Spleen (tissue), 11 donors: ENCODE measurements around the gene USP34. TPM values are rescaled to one million over a fixed set of nuclear protein-coding genes. Genes with fewer than 3 reads are reported as not detected.

ENCODE experiments used
- DNase-seq: peaks from one replicate; pipeline ENCODE4 v3.0.0-alpha.2; 2020
- H3K27ac ChIP-seq, 8 donors: fragments of 200-600 bp; sonication (generic) in 7 of 8; 1 replicate in 4 of 8; 2 replicates in 4 of 8; pipeline versions ENCODE4 v1.5.0 to v1.8.0; 2016 to 2021; ENCODE audit warnings: inconsistent platforms in 4 of 8, mild to moderate bottlenecking in 4 of 8, moderate library complexity in 1 of 8
- H3K27me3 ChIP-seq, 7 donors: fragments of 200-600 bp; sonication (generic) in 6 of 7; replicated peaks in 1 of 7; 1 replicate in 4 of 7; 2 replicates in 3 of 7; pipeline versions ENCODE4 v1.5.0 to v1.8.0; 2016 to 2021; ENCODE audit warnings: inconsistent platforms in 3 of 7, mild to moderate bottlenecking in 1 of 7
- H3K36me3 ChIP-seq, 6 donors: fragments of 200-600 bp; sonication (generic) in 5 of 6; 1 replicate in 4 of 6; 2 replicates in 2 of 6; pipeline versions ENCODE4 v1.5.0 to v1.8.0; 2016 to 2021; ENCODE audit warnings: inconsistent platforms in 2 of 6
- H3K4me1 ChIP-seq, 6 donors: fragments of 200-600 bp; sonication (generic) in 5 of 6; 1 replicate in 3 of 6; 2 replicates in 3 of 6; pipeline versions ENCODE4 v1.5.0 to v1.8.0; 2016 to 2021; ENCODE audit warnings: inconsistent platforms in 3 of 6
- H3K4me3 ChIP-seq, 8 donors: fragments of 200-600 bp; sonication (generic) in 7 of 8; 1 replicate in 4 of 8; 2 replicates in 4 of 8; pipeline versions ENCODE4 v1.5.0 to v1.8.0; 2016 to 2021; ENCODE audit warnings: inconsistent platforms in 4 of 8, mild to moderate bottlenecking in 4 of 8, moderate library complexity in 2 of 8
- H3K9me3 ChIP-seq, 8 donors: fragments of 200-600 bp; sonication (generic) in 7 of 8; 1 replicate in 4 of 8; 2 replicates in 4 of 8; pipeline versions ENCODE4 v1.5.0 to v1.8.0; 2016 to 2021; ENCODE audit warnings: inconsistent platforms in 4 of 8
- CTCF ChIP-seq, 11 experiments: fragments of 200-600 bp in 7 of 11; fragments of 450-650 bp in 4 of 11; sonication (generic) in 4 of 11; IDR thresholded peaks in 8 of 11; conservative IDR thresholded peaks in 3 of 11; 1 replicate in 7 of 11; 2 replicates in 4 of 11; pipeline versions ENCODE4 v1.4.0 to v1.8.0; 2016 to 2021; ENCODE audit warnings: antibody characterized with exemption in 11 of 11, inconsistent platforms in 4 of 11, mild to moderate bottlenecking in 1 of 11
- POLR2A ChIP-seq, 3 donors: fragments of 450-650 bp; IDR thresholded peaks; one replicate each; pipeline ENCODE4 v1.5.1; 2017; ENCODE audit warnings: antibody characterized with exemption in 3 of 3, mild to moderate bottlenecking in 1 of 3
- POLR2AphosphoS5 ChIP-seq, 3 donors: sonication (generic); formaldehyde crosslinking; IDR thresholded peaks; one replicate each; pipeline ENCODE4 v1.5.1; 2017; ENCODE audit warnings: antibody characterized with exemption in 3 of 3
- WGBS, 5 donors: extraction: QIAGEN DNeasy Blood & Tissue Kit in 3 of 5; methylation state at CpG; one replicate each; pipeline versions ENCODE4 v1.1.5 to v1.1.7; 2013 to 2018; 5-methylcytosine and 5-hydroxymethylcytosine counted together
- intact Hi-C: fragments of 100-400 bp; cut with DNase I; formaldehyde crosslinking; loops from one replicate; pipeline ENCODE4 v1.15.0; 2023; ENCODE audit warnings: low total_unique reads
- polyA plus RNA-seq, 3 donors: library from polyadenylated mRNA; stranded (reverse); fragments of 200-250 nt; gene quantifications; one replicate each; pipeline ENCODE4 v1.2.1, GENCODE V29; 2013
- total RNA-seq, 7 donors: library from RNA; depleted of rRNA in 3 of 7; stranded (reverse); fragments of >200 nt in 3 of 7; fragmentation: NEBNext Ultra II Directional in 4 of 7; extraction: Animal tissue kit (Norgen Biotek cat#: 25700) in 4 of 7; gene quantifications; one replicate each; pipeline versions ENCODE4 v1.1.0 to v1.2.1, GENCODE V29; 2016 to 2021
- donor health status: healthy with polysubstance abuse.
- donor health status: DM: no; HTN: no; CAD: no; lungs with moderate emphysema.
- donor health status: DM: no; HTN: no; CAD: no.
- donor health status: Bipolar disorder and iron deficiency.
- donor health status: healthy.
- donor health status: DM: no; HTN: no; CAD: no.
- donor health status: DM: yes; HTN: yes; CAD: no.

The USP34 gene
- total and polyA plus RNA-seq, 10 donors = 52.1 to 222 (median 142) TPM

- 93 to 97% (median 96%) methylated on average over 4 of the region's 4 CpGs for WGBS, 5 donors
- TF ChIP-seq POLR2A (IDR thresholded peaks at IDR 0.05) (no peak), POLR2AphosphoS5 (IDR thresholded peaks at IDR 0.05) (no peak), CTCF (IDR thresholded peaks at IDR 0.05 in 8 of 11, conservative IDR thresholded peaks at IDR 0.05 in 3 of 11) (no peak)
- H3K9me3 ChIP-seq = no peaks in the 10 kb centered on the region
- no peaks in the 10 kb centered on the region for H3K4me1 ChIP-seq
- no peak for DNase-seq
- H3K27me3 ChIP-seq = no peaks in the 10 kb centered on the region
- H3K36me3 ChIP-seq = peaks cover 2 to 97% (median 54%) of the 10 kb centered on the region in 6 donors
- H3K4me3 ChIP-seq = no peak overlapping the region
- intact Hi-C loops = no loop called here
- H3K27ac ChIP-seq = no peak overlapping the region
These were observed 217.8 kb downstream of the USP34 start for GRCh38 chr2:61253136-61253535.

GRCh38 chr2:61252031-61252430 lies 218.9 kb downstream of the USP34 start:
- Histone ChIP-seq H3K9me3 (no peaks in the 10 kb centered on the region), H3K4me1 (no peaks in the 10 kb centered on the region), H3K27me3 (no peaks in the 10 kb centered on the region), H3K4me3 (no peak overlapping the region), H3K27ac (no peak overlapping the region), H3K36me3 (peaks cover 2 to 97% (median 55%) of the 10 kb centered on the region in 6 donors)
- intact Hi-C loops = no loop called here
- DNase-seq = no peak
- 90 to 100% (median 98%) methylated on average over 2 of the region's 2 CpGs for WGBS, 5 donors
- TF ChIP-seq POLR2AphosphoS5 (IDR thresholded peaks at IDR 0.05) = no peak
- no peak for TF ChIP-seq CTCF (IDR thresholded peaks at IDR 0.05 in 8 of 11, conservative IDR thresholded peaks at IDR 0.05 in 3 of 11)
- TF ChIP-seq POLR2A (IDR thresholded peaks at IDR 0.05) = no peak

GRCh38 chr2:61249521-61250071 lies 221.3 kb downstream of the USP34 start:
- no peak for DNase-seq
- intact Hi-C loops = no loop called here
- TF ChIP-seq POLR2A (IDR thresholded peaks at IDR 0.05) (no peak), POLR2AphosphoS5 (IDR thresholded peaks at IDR 0.05) (no peak), CTCF (IDR thresholded peaks at IDR 0.05 in 8 of 11, conservative IDR thresholded peaks at IDR 0.05 in 3 of 11) (no peak)

GRCh38 chr2:61247204-61247812 lies 223.6 kb downstream of the USP34 start:
- Histone ChIP-seq H3K9me3 (no peaks in the 10 kb centered on the region), H3K36me3 (peaks cover 0 to 99% (median 66%) of the 10 kb centered on the region in 6 donors)
- no peak for DNase-seq

More at GRCh38 chr2:61249521-61250071, 221.3 kb downstream of the USP34 start:
- Histone ChIP-seq H3K27me3 (no peaks in the 10 kb centered on the region), H3K9me3 (no peaks in the 10 kb centered on the region), H3K4me3 (no peak overlapping the region), H3K4me1 (no peaks in the 10 kb centered on the region), H3K27ac (no peak overlapping the region), H3K36me3 (peaks cover 0 to 97% (median 53%) of the 10 kb centered on the region in 6 donors)
- WGBS, 5 donors = 96 to 98% (median 97%) methylated on average over 9 of the region's 9 CpGs

More at GRCh38 chr2:61247204-61247812, 223.6 kb downstream of the USP34 start:
- H3K27ac ChIP-seq = no peak overlapping the region
- TF ChIP-seq POLR2A (IDR thresholded peaks at IDR 0.05) (no peak), CTCF (IDR thresholded peaks at IDR 0.05 in 8 of 11, conservative IDR thresholded peaks at IDR 0.05 in 3 of 11) (no peak), POLR2AphosphoS5 (IDR thresholded peaks at IDR 0.05) (no peak)
- intact Hi-C loops = no loop called here
- H3K4me1 ChIP-seq = no peaks in the 10 kb centered on the region
- H3K4me3 ChIP-seq = no peak overlapping the region
- no peaks in the 10 kb centered on the region for H3K27me3 ChIP-seq
